Stomach smooth muscle (tissue), 2 donors: ENCODE results near the gene HSF2BP.
"Not testable (repeated sequence)": the region's sequence is repeated elsewhere in the genome, so short reads cannot be mapped to it uniquely, and the experiment has no call there.

ENCODE experiments used
- H3K27ac ChIP-seq: one replicate; pipeline ENCODE4 v1.7.0; 2013; ENCODE audit warnings: mild to moderate bottlenecking, low read length, inconsistent platforms
- H3K27me3 ChIP-seq, 2 donors: one replicate each; pipeline ENCODE4 v1.7.0; 2013; ENCODE audit warnings: low read length in 2 of 2; ENCODE audit not compliant: insufficient read depth in 2 of 2, control insufficient read depth in 1 of 2
- H3K36me3 ChIP-seq, 2 donors: one replicate each; pipeline ENCODE4 v1.7.0; 2013; ENCODE audit warnings: low read length in 2 of 2; ENCODE audit not compliant: control insufficient read depth in 2 of 2, insufficient read depth in 2 of 2
- H3K4me1 ChIP-seq: one replicate; pipeline ENCODE4 v1.7.0; 2013; ENCODE audit warnings: low read length; ENCODE audit not compliant: control insufficient read depth, insufficient read depth
- H3K4me3 ChIP-seq, 2 donors: one replicate each; pipeline ENCODE4 v1.7.0; 2013; ENCODE audit warnings: low read length in 2 of 2
- H3K9ac ChIP-seq, 2 donors: one replicate each; pipeline ENCODE4 v1.7.0; 2013; ENCODE audit warnings: low read length in 2 of 2, mild to moderate bottlenecking in 1 of 2
- H3K9me3 ChIP-seq, 2 donors: one replicate each; pipeline ENCODE4 v1.7.0; 2013; ENCODE audit warnings: low read length in 2 of 2; ENCODE audit not compliant: control insufficient read depth in 2 of 2
- donor health status: healthy.
- donor health status: Pancreatic carcinoma.

The HSF2BP gene

GRCh38 chr21:43573921-43574320 is 85.4 kb downstream of the HSF2BP start:
- Histone ChIP-seq H3K27me3 (no peaks in the 10 kb centered on the region), H3K4me3 (no peak overlapping the region), H3K36me3 (no peaks in the 10 kb centered on the region), H3K27ac (peak overlapping the region; percentile 89), H3K9ac (no peak overlapping the region), H3K4me1 (peaks cover 10% of the 10 kb centered on the region), H3K9me3 (no peaks in the 10 kb centered on the region)

GRCh38 chr21:43572446-43572845 is 86.8 kb downstream of the HSF2BP start:
- no peak overlapping the region for H3K27ac ChIP-seq
- no peaks in the 10 kb centered on the region for H3K27me3 ChIP-seq
- no peaks in the 10 kb centered on the region for H3K36me3 ChIP-seq
- no peaks in the 10 kb centered on the region for H3K9me3 ChIP-seq
- no peak overlapping the region for H3K4me3 ChIP-seq
- peaks cover 8% of the 10 kb centered on the region for H3K4me1 ChIP-seq
- H3K9ac ChIP-seq, result no peak overlapping the region

GRCh38 chr21:43571976-43572375 is 87.3 kb downstream of the HSF2BP start:
- H3K36me3 ChIP-seq, result no peaks in the 10 kb centered on the region
- H3K27ac ChIP-seq, result no peak overlapping the region
- peaks cover 8% of the 10 kb centered on the region for H3K4me1 ChIP-seq
- no peak overlapping the region for H3K9ac ChIP-seq
- no peaks in the 10 kb centered on the region for H3K9me3 ChIP-seq
- H3K4me3 ChIP-seq, result no peak overlapping the region
- no peaks in the 10 kb centered on the region for H3K27me3 ChIP-seq

- not testable (repeated sequence) for H3K36me3 ChIP-seq
These were observed 89.1 kb downstream of the HSF2BP start for GRCh38 chr21:43570195-43570594.

GRCh38 chr21:43562451-43562850 is 96.8 kb downstream of the HSF2BP start:
- not testable (repeated sequence) for H3K36me3 ChIP-seq, H3K27me3 ChIP-seq, H3K9me3 ChIP-seq, H3K27ac ChIP-seq, H3K4me1 ChIP-seq, H3K4me3 ChIP-seq, H3K9ac ChIP-seq

More at GRCh38 chr21:43570195-43570594, 89.1 kb downstream of the HSF2BP start:
- H3K9me3 ChIP-seq, H3K4me1 ChIP-seq, H3K4me3 ChIP-seq, H3K9ac ChIP-seq, H3K27ac ChIP-seq, H3K27me3 ChIP-seq: not testable (repeated sequence)

GRCh38 chr21:43540561-43540960 is 118.7 kb downstream of the HSF2BP start:
- H3K27me3 ChIP-seq, H3K4me1 ChIP-seq, H3K27ac ChIP-seq, H3K4me3 ChIP-seq, H3K36me3 ChIP-seq, H3K9ac ChIP-seq, H3K9me3 ChIP-seq: not testable (repeated sequence)

GRCh38 chr21:43522495-43523131 is 136.7 kb downstream of the HSF2BP start:
- not testable (repeated sequence) for H3K4me1 ChIP-seq, H3K9ac ChIP-seq, H3K9me3 ChIP-seq, H3K27me3 ChIP-seq, H3K27ac ChIP-seq, H3K36me3 ChIP-seq, H3K4me3 ChIP-seq

GRCh38 chr21:43517701-43518100 is 141.6 kb downstream of the HSF2BP start:
- H3K27me3 ChIP-seq, H3K36me3 ChIP-seq, H3K9me3 ChIP-seq, H3K9ac ChIP-seq, H3K4me1 ChIP-seq, H3K4me3 ChIP-seq, H3K27ac ChIP-seq: not testable (repeated sequence)

- H3K4me1 ChIP-seq, H3K36me3 ChIP-seq, H3K9ac ChIP-seq: not testable (repeated sequence)
These were observed 142.2 kb downstream of the HSF2BP start for GRCh38 chr21:43516860-43517627.

GRCh38 chr21:43516295-43516847 is 142.9 kb downstream of the HSF2BP start:
- not testable (repeated sequence) for H3K4me1 ChIP-seq, H3K9ac ChIP-seq, H3K36me3 ChIP-seq, H3K27ac ChIP-seq, H3K9me3 ChIP-seq, H3K27me3 ChIP-seq, H3K4me3 ChIP-seq

More at GRCh38 chr21:43516860-43517627, 142.2 kb downstream of the HSF2BP start:
- not testable (repeated sequence) for H3K27ac ChIP-seq, H3K9me3 ChIP-seq, H3K4me3 ChIP-seq, H3K27me3 ChIP-seq

GRCh38 chr21:43514834-43515233 is 144.5 kb downstream of the HSF2BP start:
- H3K27me3 ChIP-seq, result not testable (repeated sequence)

More at GRCh38 chr21:43514834-43515233, 144.5 kb downstream of the HSF2BP start:
- H3K4me3 ChIP-seq, H3K4me1 ChIP-seq, H3K36me3 ChIP-seq, H3K9ac ChIP-seq, H3K27ac ChIP-seq, H3K9me3 ChIP-seq: not testable (repeated sequence)
